ENCODE data around the gene NXNL2.

The NXNL2 gene

GRCh38 chr9:88521308-88521707 lies 13.7 kb upstream of the NXNL2 start:
- no peak overlapping the region for H3K27ac Mint-ChIP-seq (ENCODE audit: low read depth)
- ATAC-seq (replicated peaks; ENCODE audit: extremely low read depth, poor library complexity, severe bottlenecking) (no peak), DNase-seq (ENCODE audit: low spot score in 2 of 2) (no peak)
- H3K4me1 Mint-ChIP-seq: no peaks in the 10 kb centered on the region
- peaks cover 46% of the 10 kb centered on the region for H3K27me3 Mint-ChIP-seq
- no peaks in the 10 kb centered on the region for H3K36me3 Mint-ChIP-seq (ENCODE audit: insufficient read depth)
- no peak overlapping the region for H3K4me3 Mint-ChIP-seq
- no peaks in the 10 kb centered on the region for H3K9me3 Mint-ChIP-seq

- Mint-ChIP-seq H3K9me3 (no peaks in the 10 kb centered on the region), H3K27me3 (peaks cover 52% of the 10 kb centered on the region), H3K36me3 (ENCODE audit: insufficient read depth) (no peaks in the 10 kb centered on the region), H3K4me3 (no peak overlapping the region), H3K27ac (ENCODE audit: low read depth) (no peak overlapping the region), H3K4me1 (no peaks in the 10 kb centered on the region)
- DNase-seq (ENCODE audit: low spot score in 2 of 2): no peak
- ATAC-seq (replicated peaks; ENCODE audit: extremely low read depth, poor library complexity, severe bottlenecking): no peak
Observed at GRCh38 chr9:88522360-88522759, 12.6 kb upstream of the NXNL2 start.

- Mint-ChIP-seq H3K27me3 (peaks cover 58% of the 10 kb centered on the region), H3K9me3 (no peaks in the 10 kb centered on the region), H3K4me1 (no peaks in the 10 kb centered on the region), H3K36me3 (ENCODE audit: insufficient read depth) (no peaks in the 10 kb centered on the region), H3K27ac (ENCODE audit: low read depth) (no peak overlapping the region), H3K4me3 (no peak overlapping the region)
- ATAC-seq (replicated peaks; ENCODE audit: extremely low read depth, poor library complexity, severe bottlenecking) (no peak), DNase-seq (ENCODE audit: low spot score in 2 of 2) (no peak)
Observed at GRCh38 chr9:88523056-88523455, 11.9 kb upstream of the NXNL2 start.

GRCh38 chr9:88524911-88525310 lies 10.1 kb upstream of the NXNL2 start:
- no peaks in the 10 kb centered on the region for H3K4me1 Mint-ChIP-seq
- peaks cover 61% of the 10 kb centered on the region for H3K27me3 Mint-ChIP-seq
- ATAC-seq (replicated peaks; ENCODE audit: extremely low read depth, poor library complexity, severe bottlenecking): no peak
- no peak for DNase-seq (ENCODE audit: low spot score in 2 of 2)
- H3K27ac Mint-ChIP-seq (ENCODE audit: low read depth): no peak overlapping the region
- H3K9me3 Mint-ChIP-seq: no peaks in the 10 kb centered on the region
- no peak overlapping the region for H3K4me3 Mint-ChIP-seq
- no peaks in the 10 kb centered on the region for H3K36me3 Mint-ChIP-seq (ENCODE audit: insufficient read depth)

- Mint-ChIP-seq H3K27me3 (peaks cover 65% of the 10 kb centered on the region), H3K4me3 (no peak overlapping the region), H3K36me3 (ENCODE audit: insufficient read depth) (no peaks in the 10 kb centered on the region), H3K4me1 (no peaks in the 10 kb centered on the region), H3K27ac (ENCODE audit: low read depth) (no peak overlapping the region), H3K9me3 (no peaks in the 10 kb centered on the region)
- no peak for ATAC-seq (replicated peaks; ENCODE audit: extremely low read depth, poor library complexity, severe bottlenecking)
- no peak for DNase-seq (ENCODE audit: low spot score in 2 of 2)
Observed at GRCh38 chr9:88527618-88528017, 7.4 kb upstream of the NXNL2 start.

GRCh38 chr9:88528080-88528790 lies 6.7 kb upstream of the NXNL2 start:
- DNase-seq (ENCODE audit: low spot score in 2 of 2): no peak
- Mint-ChIP-seq H3K36me3 (ENCODE audit: insufficient read depth) (no peaks in the 10 kb centered on the region), H3K4me1 (no peaks in the 10 kb centered on the region), H3K4me3 (no peak overlapping the region), H3K9me3 (no peaks in the 10 kb centered on the region), H3K27ac (ENCODE audit: low read depth) (no peak overlapping the region), H3K27me3 (peaks cover 65% of the 10 kb centered on the region)
- ATAC-seq (replicated peaks; ENCODE audit: extremely low read depth, poor library complexity, severe bottlenecking): no peak

GRCh38 chr9:88529496-88529895 lies 5.5 kb upstream of the NXNL2 start:
- H3K36me3 Mint-ChIP-seq (ENCODE audit: insufficient read depth): no peaks in the 10 kb centered on the region
- DNase-seq (ENCODE audit: low spot score in 2 of 2) (no peak), ATAC-seq (replicated peaks; ENCODE audit: extremely low read depth, poor library complexity, severe bottlenecking) (no peak)
- H3K9me3 Mint-ChIP-seq: no peaks in the 10 kb centered on the region
- H3K4me3 Mint-ChIP-seq: no peak overlapping the region
- no peak overlapping the region for H3K27ac Mint-ChIP-seq (ENCODE audit: low read depth)
- H3K27me3 Mint-ChIP-seq: peaks cover 75% of the 10 kb centered on the region
- H3K4me1 Mint-ChIP-seq: no peaks in the 10 kb centered on the region

- Mint-ChIP-seq H3K9me3 (no peaks in the 10 kb centered on the region), H3K27me3 (peaks cover 75% of the 10 kb centered on the region), H3K4me3 (no peak overlapping the region), H3K36me3 (ENCODE audit: insufficient read depth) (no peaks in the 10 kb centered on the region), H3K4me1 (no peaks in the 10 kb centered on the region), H3K27ac (ENCODE audit: low read depth) (no peak overlapping the region)
- ATAC-seq (replicated peaks; ENCODE audit: extremely low read depth, poor library complexity, severe bottlenecking): no peak
- no peak for DNase-seq (ENCODE audit: low spot score in 2 of 2)
Observed at GRCh38 chr9:88530051-88530450, 4.9 kb upstream of the NXNL2 start.

GRCh38 chr9:88531920-88532698 lies 2.9 kb upstream of the NXNL2 start:
- Mint-ChIP-seq H3K27ac (ENCODE audit: low read depth) (no peak overlapping the region), H3K36me3 (ENCODE audit: insufficient read depth) (no peaks in the 10 kb centered on the region), H3K4me3 (no peak overlapping the region), H3K9me3 (no peaks in the 10 kb centered on the region), H3K4me1 (no peaks in the 10 kb centered on the region), H3K27me3 (peaks cover 76% of the 10 kb centered on the region)
- no peak for ATAC-seq (replicated peaks; ENCODE audit: extremely low read depth, poor library complexity, severe bottlenecking)
- no peak for DNase-seq (ENCODE audit: low spot score in 2 of 2)

- DNase-seq (ENCODE audit: low spot score in 2 of 2) (no peak), ATAC-seq (replicated peaks; ENCODE audit: extremely low read depth, poor library complexity, severe bottlenecking) (no peak)
- no peaks in the 10 kb centered on the region for H3K36me3 Mint-ChIP-seq (ENCODE audit: insufficient read depth)
- peaks cover 79% of the 10 kb centered on the region for H3K27me3 Mint-ChIP-seq
- no peak overlapping the region for H3K27ac Mint-ChIP-seq (ENCODE audit: low read depth)
- H3K9me3 Mint-ChIP-seq: no peaks in the 10 kb centered on the region
- peak overlapping the region; percentile 3 for H3K4me3 Mint-ChIP-seq
- peaks cover 5% of the 10 kb centered on the region for H3K4me1 Mint-ChIP-seq
Observed at GRCh38 chr9:88533951-88534455, 975 bp upstream of the NXNL2 start.

- no peak for ATAC-seq (replicated peaks; ENCODE audit: extremely low read depth, poor library complexity, severe bottlenecking)
Observed at GRCh38 chr9:88535226-88536022, 446 bp downstream of the NXNL2 start.

GRCh38 chr9:88536023-88536324 lies 996 bp downstream of the NXNL2 start:
- Mint-ChIP-seq H3K27ac (ENCODE audit: low read depth) (no peak overlapping the region), H3K36me3 (ENCODE audit: insufficient read depth) (peaks cover 2% of the 10 kb centered on the region), H3K4me3 (no peak overlapping the region), H3K9me3 (no peaks in the 10 kb centered on the region), H3K27me3 (peaks cover 78% of the 10 kb centered on the region), H3K4me1 (peaks cover 5% of the 10 kb centered on the region)
- no peak for ATAC-seq (replicated peaks; ENCODE audit: extremely low read depth, poor library complexity, severe bottlenecking)
- DNase-seq (ENCODE audit: low spot score in 2 of 2): no peak

More at GRCh38 chr9:88535226-88536022, 446 bp downstream of the NXNL2 start:
- Mint-ChIP-seq H3K4me3 (peak overlapping the region; percentile 23), H3K36me3 (ENCODE audit: insufficient read depth) (peaks cover 2% of the 10 kb centered on the region), H3K27me3 (peaks cover 78% of the 10 kb centered on the region), H3K9me3 (no peaks in the 10 kb centered on the region), H3K27ac (ENCODE audit: low read depth) (no peak overlapping the region), H3K4me1 (peaks cover 5% of the 10 kb centered on the region)
- no peak for DNase-seq (ENCODE audit: low spot score in 2 of 2)

Measured in central memory CD8-positive, alpha-beta T cell (primary cell).